ENCODE results near the gene KDELR1.

The KDELR1 gene

DNA sequence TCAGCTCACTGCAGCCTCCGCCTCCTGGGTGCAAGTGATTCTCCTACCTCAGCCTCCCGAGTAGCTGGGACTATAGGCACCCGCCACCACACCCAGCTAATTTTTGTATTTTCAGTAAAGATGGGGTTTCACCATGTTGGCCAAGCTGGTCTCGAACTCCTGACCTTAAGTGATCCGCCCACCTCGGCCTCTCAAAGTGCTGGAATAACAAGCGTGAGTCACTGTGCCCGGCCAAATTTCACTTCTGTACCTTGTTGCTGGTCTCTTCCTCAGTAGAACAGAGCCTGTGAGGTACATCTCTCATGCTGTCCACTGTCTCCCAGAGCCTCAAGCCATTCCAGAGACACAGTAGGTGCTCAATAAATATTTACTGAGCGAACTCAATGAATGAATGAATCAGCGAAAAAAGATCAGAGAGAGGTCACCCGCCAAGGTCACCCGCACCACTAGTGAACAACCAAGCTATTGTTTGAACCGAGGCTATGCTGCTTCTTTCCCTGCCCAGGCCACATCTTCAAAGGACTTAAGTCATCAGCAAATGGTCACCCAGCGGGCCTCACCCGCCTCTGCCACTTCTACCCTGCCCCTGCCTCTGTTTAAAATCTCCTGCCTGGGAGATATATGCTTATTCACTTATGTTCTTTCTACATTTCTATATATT, 36.9 kb downstream of the KDELR1 start:
- no peaks in the 10 kb centered on the region for H3K36me3 ChIP-seq (ENCODE audit: insufficient read depth, low read length)
- no peak overlapping the region for H2AFZ ChIP-seq (ENCODE audit: low read length, unreplicated experiment)
- H3K79me2 ChIP-seq (ENCODE audit: control insufficient read depth, insufficient read depth, low read length, unreplicated experiment): no peaks in the 10 kb centered on the region
- no peaks in the 10 kb centered on the region for H3K27me3 ChIP-seq (ENCODE audit: insufficient read depth, low read length)
- no peaks in the 10 kb centered on the region for H3K4me1 ChIP-seq (ENCODE audit: control insufficient read depth, insufficient read depth, low read length, unreplicated experiment)
- H3K27ac ChIP-seq (ENCODE audit: low read depth, low read length): no peak overlapping the region
- no peak overlapping the region for H3K4me3 ChIP-seq (ENCODE audit: low read depth, low read length)

GRCh38 chr19:48353677-48354076, 37.7 kb downstream of the KDELR1 start:
- no peak overlapping the region for H2AFZ ChIP-seq (ENCODE audit: low read length, unreplicated experiment)
- no peak overlapping the region for H3K4me3 ChIP-seq (ENCODE audit: low read depth, low read length)
- no peak overlapping the region for H3K27ac ChIP-seq (ENCODE audit: low read depth, low read length)

DNA sequence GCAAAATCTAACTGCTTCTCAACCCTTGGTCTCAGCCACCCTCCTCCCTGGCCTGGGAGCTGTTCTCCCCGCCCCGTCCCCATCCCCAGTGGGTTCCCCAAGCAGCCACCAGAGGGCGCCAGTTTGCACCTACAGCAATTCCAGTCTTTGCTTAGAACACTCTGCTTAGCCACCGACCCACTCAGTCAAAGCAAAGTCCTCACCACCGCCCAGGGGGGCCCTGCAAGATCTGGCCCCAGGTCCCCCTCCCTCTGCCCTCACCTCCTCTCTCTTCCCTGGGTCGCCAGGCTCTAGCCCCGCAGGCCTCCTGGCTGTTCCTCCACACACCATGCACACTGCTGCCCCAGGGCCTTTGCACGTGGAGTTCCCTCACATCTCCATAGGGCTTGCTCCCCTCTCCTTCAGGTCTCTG, 40.0 kb downstream of the KDELR1 start:
- no peak overlapping the region for H3K27ac ChIP-seq (ENCODE audit: low read depth, low read length)
- H3K4me1 ChIP-seq (ENCODE audit: control insufficient read depth, insufficient read depth, low read length, unreplicated experiment): no peaks in the 10 kb centered on the region
- H2AFZ ChIP-seq (ENCODE audit: low read length, unreplicated experiment): no peak overlapping the region
- H3K36me3 ChIP-seq (ENCODE audit: insufficient read depth, low read length): no peaks in the 10 kb centered on the region
- no peak overlapping the region for H3K4me3 ChIP-seq (ENCODE audit: low read depth, low read length)
- no peaks in the 10 kb centered on the region for H3K79me2 ChIP-seq (ENCODE audit: control insufficient read depth, insufficient read depth, low read length, unreplicated experiment)
- no peaks in the 10 kb centered on the region for H3K27me3 ChIP-seq (ENCODE audit: insufficient read depth, low read length)

More at GRCh38 chr19:48353677-48354076, 37.7 kb downstream of the KDELR1 start:
- H3K4me1 ChIP-seq (ENCODE audit: control insufficient read depth, insufficient read depth, low read length, unreplicated experiment): no peaks in the 10 kb centered on the region
- H3K27me3 ChIP-seq (ENCODE audit: insufficient read depth, low read length): no peaks in the 10 kb centered on the region
- no peaks in the 10 kb centered on the region for H3K36me3 ChIP-seq (ENCODE audit: insufficient read depth, low read length)
- H3K79me2 ChIP-seq (ENCODE audit: control insufficient read depth, insufficient read depth, low read length, unreplicated experiment): no peaks in the 10 kb centered on the region

DNA sequence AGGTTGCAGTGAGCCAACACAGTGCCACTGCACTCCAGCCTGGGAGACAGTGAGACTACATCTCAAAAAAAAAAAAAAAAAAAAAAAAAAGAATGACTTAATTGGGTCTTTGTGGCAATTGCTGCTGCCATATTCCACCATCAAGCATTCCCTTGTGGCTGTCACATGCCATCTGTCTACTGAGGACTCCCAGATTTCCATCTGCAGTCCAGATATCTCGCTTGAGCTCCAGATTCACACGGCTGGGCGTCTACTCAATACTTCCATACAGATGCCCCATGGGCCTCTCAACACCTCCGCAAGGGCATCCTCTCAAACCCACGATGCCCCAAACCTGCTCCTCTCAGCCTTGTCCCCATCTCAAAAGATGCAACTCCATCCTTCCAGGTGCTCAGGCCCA, 40.5 kb downstream of the KDELR1 start:
- H2AFZ ChIP-seq (ENCODE audit: low read length, unreplicated experiment): no peak overlapping the region
- no peaks in the 10 kb centered on the region for H3K27me3 ChIP-seq (ENCODE audit: insufficient read depth, low read length)
- H3K4me1 ChIP-seq (ENCODE audit: control insufficient read depth, insufficient read depth, low read length, unreplicated experiment): no peaks in the 10 kb centered on the region
- H3K79me2 ChIP-seq (ENCODE audit: control insufficient read depth, insufficient read depth, low read length, unreplicated experiment): no peaks in the 10 kb centered on the region
- no peak overlapping the region for H3K4me3 ChIP-seq (ENCODE audit: low read depth, low read length)
- no peak overlapping the region for H3K27ac ChIP-seq (ENCODE audit: low read depth, low read length)
- H3K36me3 ChIP-seq (ENCODE audit: insufficient read depth, low read length): no peaks in the 10 kb centered on the region

- Histone ChIP-seq H3K36me3 (ENCODE audit: insufficient read depth, low read length) (no peaks in the 10 kb centered on the region), H3K4me1 (ENCODE audit: control insufficient read depth, insufficient read depth, low read length, unreplicated experiment) (no peaks in the 10 kb centered on the region), H3K79me2 (ENCODE audit: control insufficient read depth, insufficient read depth, low read length, unreplicated experiment) (no peaks in the 10 kb centered on the region), H3K4me3 (ENCODE audit: low read depth, low read length) (no peak overlapping the region), H3K27ac (ENCODE audit: low read depth, low read length) (no peak overlapping the region), H3K27me3 (ENCODE audit: insufficient read depth, low read length) (no peaks in the 10 kb centered on the region), H2AFZ (ENCODE audit: low read length, unreplicated experiment) (no peak overlapping the region)
Observed at GRCh38 chr19:48348737-48349136, 42.6 kb downstream of the KDELR1 start.

GRCh38 chr19:48348045-48348444, 43.3 kb downstream of the KDELR1 start:
- Histone ChIP-seq H2AFZ (ENCODE audit: low read length, unreplicated experiment) (no peak overlapping the region), H3K36me3 (ENCODE audit: insufficient read depth, low read length) (no peaks in the 10 kb centered on the region), H3K27ac (ENCODE audit: low read depth, low read length) (no peak overlapping the region), H3K79me2 (ENCODE audit: control insufficient read depth, insufficient read depth, low read length, unreplicated experiment) (no peaks in the 10 kb centered on the region), H3K27me3 (ENCODE audit: insufficient read depth, low read length) (no peaks in the 10 kb centered on the region), H3K4me3 (ENCODE audit: low read depth, low read length) (no peak overlapping the region), H3K4me1 (ENCODE audit: control insufficient read depth, insufficient read depth, low read length, unreplicated experiment) (peaks cover 2% of the 10 kb centered on the region)

DNA sequence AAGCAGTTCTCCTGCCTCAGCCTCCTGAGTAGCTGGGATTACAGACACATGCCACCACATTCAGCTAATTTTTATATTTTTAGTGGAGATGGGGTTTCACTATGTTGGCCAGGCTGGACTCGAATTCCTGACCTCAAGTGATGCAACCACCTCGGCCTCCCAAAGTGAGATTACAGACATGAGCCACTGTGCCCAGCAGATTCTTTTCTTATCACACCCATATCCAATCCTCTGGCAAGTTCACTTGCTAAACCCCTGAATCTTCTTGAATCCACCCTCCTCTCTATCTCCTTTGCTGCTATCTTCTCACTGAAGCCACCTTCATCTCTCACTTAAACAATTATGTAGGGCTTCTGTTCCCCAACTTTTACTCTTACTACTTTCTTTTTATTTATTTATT, 45.2 kb downstream of the KDELR1 start:
- Histone ChIP-seq H3K4me1 (ENCODE audit: control insufficient read depth, insufficient read depth, low read length, unreplicated experiment) (peaks cover 2% of the 10 kb centered on the region), H3K27ac (ENCODE audit: low read depth, low read length) (no peak overlapping the region), H3K36me3 (ENCODE audit: insufficient read depth, low read length) (no peaks in the 10 kb centered on the region), H2AFZ (ENCODE audit: low read length, unreplicated experiment) (no peak overlapping the region), H3K27me3 (ENCODE audit: insufficient read depth, low read length) (no peaks in the 10 kb centered on the region), H3K4me3 (ENCODE audit: low read depth, low read length) (no peak overlapping the region), H3K79me2 (ENCODE audit: control insufficient read depth, insufficient read depth, low read length, unreplicated experiment) (no peaks in the 10 kb centered on the region)

GRCh38 chr19:48344892-48345291, 46.5 kb downstream of the KDELR1 start:
- Histone ChIP-seq H3K4me1 (ENCODE audit: control insufficient read depth, insufficient read depth, low read length, unreplicated experiment) (peaks cover 2% of the 10 kb centered on the region), H3K36me3 (ENCODE audit: insufficient read depth, low read length) (no peaks in the 10 kb centered on the region), H3K4me3 (ENCODE audit: low read depth, low read length) (no peak overlapping the region), H3K27me3 (ENCODE audit: insufficient read depth, low read length) (no peaks in the 10 kb centered on the region), H3K79me2 (ENCODE audit: control insufficient read depth, insufficient read depth, low read length, unreplicated experiment) (no peaks in the 10 kb centered on the region), H2AFZ (ENCODE audit: low read length, unreplicated experiment) (no peak overlapping the region), H3K27ac (ENCODE audit: low read depth, low read length) (no peak overlapping the region)

GRCh38 chr19:48342841-48343540, 48.4 kb downstream of the KDELR1 start:
- Histone ChIP-seq H2AFZ (ENCODE audit: low read length, unreplicated experiment) (no peak overlapping the region), H3K36me3 (ENCODE audit: insufficient read depth, low read length) (no peaks in the 10 kb centered on the region), H3K79me2 (ENCODE audit: control insufficient read depth, insufficient read depth, low read length, unreplicated experiment) (no peaks in the 10 kb centered on the region), H3K4me1 (ENCODE audit: control insufficient read depth, insufficient read depth, low read length, unreplicated experiment) (peaks cover 2% of the 10 kb centered on the region), H3K4me3 (ENCODE audit: low read depth, low read length) (no peak overlapping the region), H3K27me3 (ENCODE audit: insufficient read depth, low read length) (no peaks in the 10 kb centered on the region), H3K27ac (ENCODE audit: low read depth, low read length) (no peak overlapping the region)

DNA sequence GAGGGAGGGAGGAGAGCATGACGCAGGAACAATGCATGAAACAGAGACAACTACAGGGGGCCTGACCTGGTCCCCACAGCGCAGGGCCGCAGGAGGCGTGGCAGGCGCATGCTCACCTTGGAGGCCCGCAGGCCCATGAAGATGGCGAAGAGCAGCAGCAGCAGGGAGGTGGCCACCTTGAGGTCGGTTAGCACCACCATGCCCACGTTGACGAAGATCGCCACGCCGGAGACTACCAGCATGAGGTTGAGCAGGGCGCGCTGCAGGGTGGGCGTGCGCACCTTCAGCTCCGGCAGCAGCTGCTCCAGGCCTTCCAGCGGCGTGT, 49.0 kb downstream of the KDELR1 start:
- H3K36me3 ChIP-seq (ENCODE audit: insufficient read depth, low read length): no peaks in the 10 kb centered on the region
- no peak overlapping the region for H2AFZ ChIP-seq (ENCODE audit: low read length, unreplicated experiment)
- no peak overlapping the region for H3K4me3 ChIP-seq (ENCODE audit: low read depth, low read length)

More for the DNA sequence above, 49.0 kb downstream of the KDELR1 start:
- Histone ChIP-seq H3K27me3 (ENCODE audit: insufficient read depth, low read length) (no peaks in the 10 kb centered on the region), H3K27ac (ENCODE audit: low read depth, low read length) (no peak overlapping the region), H3K4me1 (ENCODE audit: control insufficient read depth, insufficient read depth, low read length, unreplicated experiment) (peaks cover 2% of the 10 kb centered on the region), H3K79me2 (ENCODE audit: control insufficient read depth, insufficient read depth, low read length, unreplicated experiment) (no peaks in the 10 kb centered on the region)
